Measurements from ENCODE around the gene SMR3A. TPM values are rescaled to one million over a fixed set of nuclear protein-coding genes. Genes with fewer than 3 reads are reported as not detected.

SMR3A gene
- not detected in 2 replicates for total RNA-seq (2021)
- Bru-seq, nascent RNA = not detected
- not detected for BruChase-seq, experiment 1, labeled RNA remaining after a 2-hour chase
- not detected for BruChase-seq, experiment 2, labeled RNA remaining after a 6-hour chase
- long read RNA-seq = 0 reads

GRCh38 chr4:70360460-70360859, at the start of gene SMR3A:
TSS of gene SMR3A (plus strand) at chr4:70360760. CDS start at chr4:70362116, 1,356 bp downstream.
- no peak for DNase-seq (ENCODE audit: low spot score)
- H3K27me3 ChIP-seq (replicated peaks; ENCODE audit: insufficient read depth, low read depth, low read length, poor library complexity) = no peaks in the 10 kb centered on the region
- no peaks in the 10 kb centered on the region for H3K4me1 ChIP-seq (ENCODE audit: insufficient read depth, low read length, poor library complexity, severe bottlenecking)
- BruUV-seq (replicated peaks) = no TSS peak
- POLR2A ChIA-PET (ENCODE audit: low non-redundant PET) = no interaction called here
- H3K4me3 ChIP-seq (ENCODE audit: low read depth, low read length, poor library complexity, severe bottlenecking) = no peak within 1 kb of the TSS
- H3K9me3 ChIP-seq (ENCODE audit: low read depth, low read length, poor library complexity, severe bottlenecking) = no peaks in the 10 kb centered on the region
- intact Hi-C loops (cut with micrococcal nuclease; ENCODE audit: unreplicated experiment) = no loop called here
- CTCF ChIA-PET = no interaction called here
- TF ChIP-seq EZH2 (IDR thresholded peaks at IDR 0.05; ENCODE audit: borderline replicate concordance, low read depth, low read length, poor library complexity, severe bottlenecking) (no peak), CTCF (conservative IDR thresholded peaks at IDR 0.05; ENCODE audit: low read depth, low read length) (no peak)
- H3K27ac ChIP-seq (ENCODE audit: low read depth, low read length, poor library complexity, severe bottlenecking) = no peak within 1 kb of the TSS
- H3K36me3 ChIP-seq (ENCODE audit: insufficient read depth, low read length, poor library complexity, severe bottlenecking) = no peaks in the 10 kb centered on the region

GRCh38 chr4:70313736-70314135, 46.8 kb upstream of the SMR3A start:
- ChIA-PET CTCF (no interaction called here), POLR2A (ENCODE audit: low non-redundant PET) (no interaction called here)
- Histone ChIP-seq H3K27me3 (replicated peaks; ENCODE audit: insufficient read depth, low read depth, low read length, poor library complexity) (no peaks in the 10 kb centered on the region), H3K4me1 (ENCODE audit: insufficient read depth, low read length, poor library complexity, severe bottlenecking) (no peaks in the 10 kb centered on the region), H3K36me3 (ENCODE audit: insufficient read depth, low read length, poor library complexity, severe bottlenecking) (no peaks in the 10 kb centered on the region), H3K4me3 (ENCODE audit: low read depth, low read length, poor library complexity, severe bottlenecking) (no peak overlapping the region), H3K9me3 (ENCODE audit: low read depth, low read length, poor library complexity, severe bottlenecking) (no peaks in the 10 kb centered on the region), H3K27ac (ENCODE audit: low read depth, low read length, poor library complexity, severe bottlenecking) (no peak overlapping the region)
- no peak for TF ChIP-seq CTCF (conservative IDR thresholded peaks at IDR 0.05; ENCODE audit: low read depth, low read length)
- TF ChIP-seq EZH2 (IDR thresholded peaks at IDR 0.05; ENCODE audit: borderline replicate concordance, low read depth, low read length, poor library complexity, severe bottlenecking) = no peak
- BruUV-seq (replicated peaks) = no TSS peak
- DNase-seq (ENCODE audit: low spot score) = no peak
- intact Hi-C loops (cut with micrococcal nuclease; ENCODE audit: unreplicated experiment) = no loop called here

- CTCF ChIA-PET = no interaction called here
- intact Hi-C loops (cut with micrococcal nuclease; ENCODE audit: unreplicated experiment) = loop anchor here (5.0 kb wide), 1 partner anchor 191 kb away; no protein-coding TSS in a partner anchor
- H3K4me3 ChIP-seq (ENCODE audit: low read depth, low read length, poor library complexity, severe bottlenecking) = no peak overlapping the region
- POLR2A ChIA-PET (ENCODE audit: low non-redundant PET) = no interaction called here
- no peaks in the 10 kb centered on the region for H3K27me3 ChIP-seq (replicated peaks; ENCODE audit: insufficient read depth, low read depth, low read length, poor library complexity)
- BruUV-seq (replicated peaks) = no TSS peak
- H3K27ac ChIP-seq (ENCODE audit: low read depth, low read length, poor library complexity, severe bottlenecking) = no peak overlapping the region
- TF ChIP-seq EZH2 (IDR thresholded peaks at IDR 0.05; ENCODE audit: borderline replicate concordance, low read depth, low read length, poor library complexity, severe bottlenecking) = no peak
- 0 out of 2 replicates have a peak, but pooled peaks have one; percentile 30 for TF ChIP-seq CTCF (conservative IDR thresholded peaks at IDR 0.05; ENCODE audit: low read depth, low read length)
- no peaks in the 10 kb centered on the region for H3K4me1 ChIP-seq (ENCODE audit: insufficient read depth, low read length, poor library complexity, severe bottlenecking)
- no peaks in the 10 kb centered on the region for H3K9me3 ChIP-seq (ENCODE audit: low read depth, low read length, poor library complexity, severe bottlenecking)
- H3K36me3 ChIP-seq (ENCODE audit: insufficient read depth, low read length, poor library complexity, severe bottlenecking) = no peaks in the 10 kb centered on the region
- no peak for DNase-seq (ENCODE audit: low spot score)
Measured at GRCh38 chr4:70315928-70316327, 44.6 kb upstream of the SMR3A start.
